GM19372 (cell line): Measurements from ENCODE around the gene STMN3.
A peak's percentile ranks its signal among the peaks of the same experiment; 100 is the strongest.
"Not testable (repeated sequence)": the region's sequence is repeated elsewhere in the genome, so short reads cannot be mapped to it uniquely, and the experiment has no call there.

Experiments
- ATAC-seq: cut with Tn5 transposase; IDR thresholded peaks from one replicate; pipeline ENCODE4 v1.9.1; 2021; ENCODE audit warnings: mild to moderate bottlenecking, low read depth, moderate library complexity; ENCODE audit not compliant: unreplicated experiment

The STMN3 gene

GRCh38 chr20:63640686-63641085 lies 12.5 kb downstream of the STMN3 start:
- ATAC-seq, result not testable (repeated sequence)

- ATAC-seq, result no peak
Observed at GRCh38 chr20:63640086-63640485, 13.1 kb downstream of the STMN3 start.

- no peak for ATAC-seq
Observed at GRCh38 chr20:63639093-63639975, 13.9 kb downstream of the STMN3 start.

GRCh38 chr20:63636752-63637628 lies 16.2 kb downstream of the STMN3 start:
- no peak for ATAC-seq

- ATAC-seq, result peak; percentile 64
Observed at GRCh38 chr20:63635431-63636141, 17.6 kb downstream of the STMN3 start.

GRCh38 chr20:63633732-63634131 lies 19.5 kb downstream of the STMN3 start:
- ATAC-seq, result no peak

GRCh38 chr20:63631426-63631825 lies 21.8 kb downstream of the STMN3 start:
- ATAC-seq, result not testable (repeated sequence)

- ATAC-seq, result not testable (repeated sequence)
Observed at GRCh38 chr20:63630956-63631355, 22.3 kb downstream of the STMN3 start.

GRCh38 chr20:63628246-63628975 lies 24.8 kb downstream of the STMN3 start:
- no peak for ATAC-seq

- ATAC-seq, result no peak
Observed at GRCh38 chr20:63627751-63628245, 25.4 kb downstream of the STMN3 start.

- ATAC-seq, result peak; percentile 66
Observed at GRCh38 chr20:63627129-63627750, 26.0 kb downstream of the STMN3 start.

GRCh38 chr20:63626424-63627128 lies 26.6 kb downstream of the STMN3 start, which contains the start of gene GMEB2:
TSS of gene GMEB2 (minus strand) at chr20:63627101. CDS start at chr20:63619397, 7,704 bp downstream.
- ATAC-seq, result peak; percentile 47

- ATAC-seq, result no peak
Observed at GRCh38 chr20:63625771-63626423, 27.3 kb downstream of the STMN3 start.

- ATAC-seq, result no peak
Observed at GRCh38 chr20:63624486-63624885, 28.7 kb downstream of the STMN3 start.

GRCh38 chr20:63622732-63623131 lies 30.5 kb downstream of the STMN3 start:
- no peak for ATAC-seq

- ATAC-seq, result no peak
Observed at GRCh38 chr20:63622096-63622495, 31.1 kb downstream of the STMN3 start.

GRCh38 chr20:63620991-63621390 lies 32.2 kb downstream of the STMN3 start:
- no peak for ATAC-seq

- ATAC-seq, result no peak
Observed at GRCh38 chr20:63619505-63619904, 33.7 kb downstream of the STMN3 start.
